ENCODE data around the gene MARCHF2.
A peak's percentile ranks its signal among the peaks of the same experiment; 100 is the strongest.

Gene MARCHF2

GRCh38 chr19:8386990-8387389 is 26.1 kb upstream of the MARCHF2 start:
- TF ChIP-seq CTCF (IDR thresholded peaks at IDR 0.05; ENCODE audit: low read depth, low read length, missing control alignments), result no peak
- no peak overlapping the region for H3K4me3 ChIP-seq (ENCODE audit: low read depth, low read length)
- no peak for DNase-seq (ENCODE audit: low read depth)

- TF ChIP-seq CTCF (IDR thresholded peaks at IDR 0.05; ENCODE audit: low read depth, low read length, missing control alignments), result no peak
- DNase-seq (ENCODE audit: low read depth), result no peak
- H3K4me3 ChIP-seq (ENCODE audit: low read depth, low read length), result no peak overlapping the region
Observed at GRCh38 chr19:8387688-8388611, 25.2 kb upstream of the MARCHF2 start.

GRCh38 chr19:8388612-8388958 is 24.5 kb upstream of the MARCHF2 start:
- no peak for TF ChIP-seq CTCF (IDR thresholded peaks at IDR 0.05; ENCODE audit: low read depth, low read length, missing control alignments)
- no peak overlapping the region for H3K4me3 ChIP-seq (ENCODE audit: low read depth, low read length)
- DNase-seq (ENCODE audit: low read depth), result no peak

GRCh38 chr19:8389891-8390616 is 23.1 kb upstream of the MARCHF2 start, which contains the start of gene RAB11B:
Gene RAB11B, plus strand, starts transcription at chr19:8390360. Its CDS starts 57 bp downstream, at chr19:8390417.
- TF ChIP-seq CTCF (IDR thresholded peaks at IDR 0.05; ENCODE audit: low read depth, low read length, missing control alignments), result no peak
- H3K4me3 ChIP-seq (ENCODE audit: low read depth, low read length), result peak within 1 kb of the TSS; percentile 90
- peak; percentile 100 for DNase-seq (ENCODE audit: low read depth)

GRCh38 chr19:8390617-8390981 is 22.5 kb upstream of the MARCHF2 start:
- no peak for TF ChIP-seq CTCF (IDR thresholded peaks at IDR 0.05; ENCODE audit: low read depth, low read length, missing control alignments)
- peak overlapping the region; percentile 90 for H3K4me3 ChIP-seq (ENCODE audit: low read depth, low read length)
- DNase-seq (ENCODE audit: low read depth), result peak; percentile 53

GRCh38 chr19:8391198-8392016 is 21.7 kb upstream of the MARCHF2 start:
- peak overlapping the region; percentile 25 for H3K4me3 ChIP-seq (ENCODE audit: low read depth, low read length)
- TF ChIP-seq CTCF (IDR thresholded peaks at IDR 0.05; ENCODE audit: low read depth, low read length, missing control alignments), result no peak
- DNase-seq (ENCODE audit: low read depth), result no peak

Measured in GM12864 (cell line).